B cell (primary cell): ENCODE measurements around the gene THADA. TPM values are rescaled to one million over a fixed set of nuclear protein-coding genes. Genes with fewer than 3 reads are reported as not detected.

Source experiments
- ATAC-seq: fragments of 200-7000 bp; cut with Tn5 transposase; one replicate; pipeline ENCODE4 v1.10.0; 2021; ENCODE audit warnings: low read depth, mild to moderate bottlenecking, moderate number of reproducible peaks, moderate library complexity
- CTCF ChIA-PET: fragments of 350-600 bp; sonication (Branson Sonifier 250); formaldehyde crosslinking; loops from one replicate; lab custom pipeline; 2021; ENCODE audit warnings: antibody characterized with exemption, inconsistent platforms; lab: Charles Lee
- POLR2A ChIA-PET: fragments of 350-600 bp; sonication (Branson Sonifier 250); formaldehyde crosslinking; loops from one replicate; lab custom pipeline; 2021; ENCODE audit warnings: antibody characterized with exemption; lab: Charles Lee
- DNase-seq: peaks from one replicate; pipeline ENCODE4 v3.0.0; 2013
- H2AFZ ChIP-seq: 2 replicates; pipeline ENCODE4 v1.6.1; 2012; ENCODE audit warnings: mild to moderate bottlenecking, low read depth, low read length; ENCODE audit not compliant: insufficient read depth, poor library complexity, severe bottlenecking
- H3K27ac ChIP-seq, 2 donors: 1 replicate in 1 of 2; 2 replicates in 1 of 2; pipeline ENCODE4 v1.5.1; 2012 to 2013; ENCODE audit warnings: low read length in 2 of 2, mild to moderate bottlenecking in 2 of 2, moderate library complexity in 1 of 2
- H3K27me3 ChIP-seq, 4 experiments: fragments of 200-600 bp in 1 of 4; sonication (generic) in 1 of 4; replicated peaks in 1 of 4; 1 replicate in 2 of 4; 2 replicates in 2 of 4; pipeline versions ENCODE4 v1.6.1 to v1.7.0; 2013 to 2016; ENCODE audit warnings: low read length in 3 of 4, mild to moderate bottlenecking in 2 of 4, mixed read lengths in 1 of 4, moderate library complexity in 1 of 4; ENCODE audit not compliant: insufficient read depth in 4 of 4, control insufficient read depth in 3 of 4; ENCODE audit errors: control extremely low read depth in 1 of 4
- H3K36me3 ChIP-seq, 2 experiments: replicated peaks in 1 of 2; 1 replicate in 1 of 2; 2 replicates in 1 of 2; pipeline versions ENCODE4 v1.6.1 to v1.7.1; 2013; ENCODE audit warnings: low read length in 1 of 2; ENCODE audit not compliant: insufficient read depth in 2 of 2, control insufficient read depth in 1 of 2; ENCODE audit errors: control extremely low read depth in 1 of 2, extremely low read depth in 1 of 2
- H3K4me1 ChIP-seq, 2 donors: fragments of 200-600 bp in 1 of 2; sonication (generic) in 1 of 2; 1 replicate in 1 of 2; 2 replicates in 1 of 2; pipeline versions ENCODE4 v1.5.1 to v1.6.1; 2013 to 2017; ENCODE audit warnings: low read length in 2 of 2; ENCODE audit not compliant: control insufficient read depth in 2 of 2, insufficient read depth in 2 of 2
- H3K4me2 ChIP-seq: replicated peaks from 2 replicates; pipeline ENCODE3; 2012; ENCODE audit warnings: mild to moderate bottlenecking, low read depth, low read length; ENCODE audit not compliant: poor library complexity, severe bottlenecking
- H3K4me3 ChIP-seq, 5 experiments: fragments of 200-600 bp in 1 of 5; sonication (generic) in 1 of 5; 1 replicate in 3 of 5; 2 replicates in 2 of 5; pipeline versions ENCODE4 v1.5.1 to v1.7.0; 2011 to 2016; ENCODE audit warnings: low read length in 4 of 5, mild to moderate bottlenecking in 4 of 5, low read depth in 2 of 5, control low read depth in 1 of 5, moderate library complexity in 1 of 5; ENCODE audit not compliant: insufficient read depth in 1 of 5; ENCODE audit errors: control extremely low read depth in 1 of 5, extremely low read depth in 1 of 5
- H3K79me2 ChIP-seq: fragments of 200-600 bp; sonication (generic); one replicate; pipeline ENCODE4 v1.6.0; 2016; ENCODE audit warnings: low read length; ENCODE audit not compliant: control insufficient read depth, insufficient read depth
- H3K9ac ChIP-seq: fragments of 200-600 bp; sonication (generic); 2 replicates; pipeline ENCODE4 v1.6.1; 2017; ENCODE audit warnings: mild to moderate bottlenecking, low read length, moderate library complexity
- H3K9me3 ChIP-seq, 3 donors: one replicate each; pipeline versions ENCODE4 v1.6.1 to v1.7.1; 2013; ENCODE audit warnings: low read length in 2 of 3; ENCODE audit not compliant: control insufficient read depth in 2 of 3, insufficient read depth in 1 of 3; ENCODE audit errors: control extremely low read depth in 1 of 3
- H4K20me1 ChIP-seq: 2 replicates; pipeline ENCODE4 v1.6.0; 2012; ENCODE audit warnings: mild to moderate bottlenecking, low read length; ENCODE audit not compliant: insufficient read depth, control insufficient read depth, poor library complexity, severe bottlenecking
- H3K27ac Mint-ChIP-seq: one replicate; pipeline ENCODE4 v1.8.0; 2021; ENCODE audit warnings: mixed read lengths
- H3K27me3 Mint-ChIP-seq: one replicate; pipeline ENCODE4 v1.8.0; 2021; ENCODE audit warnings: mixed read lengths
- H3K4me1 Mint-ChIP-seq: one replicate; pipeline ENCODE4 v1.8.0; 2021; ENCODE audit warnings: mixed read lengths
- H3K4me3 Mint-ChIP-seq: one replicate; pipeline ENCODE4 v1.8.0; 2021; ENCODE audit warnings: mixed read lengths
- H3K9me3 Mint-ChIP-seq: one replicate; pipeline ENCODE4 v1.8.0; 2022; ENCODE audit warnings: mixed read lengths; ENCODE audit not compliant: insufficient read depth
- CTCF ChIP-seq: fragments of 200-600 bp; IDR thresholded peaks from one replicate; pipeline ENCODE4 v1.8.0; 2022; ENCODE audit warnings: antibody characterized with exemption, mild to moderate bottlenecking
- EZH2 ChIP-seq: IDR thresholded peaks from 2 replicates; pipeline ENCODE4 v1.6.1; 2012; ENCODE audit warnings: borderline replicate concordance, low read depth, mild to moderate bottlenecking, moderate library complexity, low read length; ENCODE audit not compliant: insufficient read depth, poor library complexity, severe bottlenecking
- WGBS: methylation state at CpG from one replicate; pipeline ENCODE4 v1.1.5; 2013; ENCODE audit warnings: missing lambda C conversion rate; ENCODE audit not compliant: insufficient coverage; 5-methylcytosine and 5-hydroxymethylcytosine counted together
- intact Hi-C: fragments of 100-400 bp; cut with micrococcal nuclease; formaldehyde crosslinking; loops from one replicate; pipeline ENCODE4 v1.10.0; 2022
- polyA plus RNA-seq: library from polyadenylated mRNA; depleted of rRNA; stranded (reverse); fragments of >200 nt; gene quantifications from 2 replicates; pipeline ENCODE4 v1.2.3, GENCODE V29; 2012
- total RNA-seq, 2 donors: library from RNA; stranded (reverse); fragments of 120-200 nt in 1 of 2; gene quantifications; 1 replicate in 1 of 2; 2 replicates in 1 of 2; pipeline versions ENCODE4 v1.2.3 to v1.2.4, GENCODE V29; 2013 to 2022

THADA gene
- total and polyA plus RNA-seq, 2 donors (not counting 1 experiment from before 2014, with no cell fraction given), result 17.6 to 48.5 TPM

DNA sequence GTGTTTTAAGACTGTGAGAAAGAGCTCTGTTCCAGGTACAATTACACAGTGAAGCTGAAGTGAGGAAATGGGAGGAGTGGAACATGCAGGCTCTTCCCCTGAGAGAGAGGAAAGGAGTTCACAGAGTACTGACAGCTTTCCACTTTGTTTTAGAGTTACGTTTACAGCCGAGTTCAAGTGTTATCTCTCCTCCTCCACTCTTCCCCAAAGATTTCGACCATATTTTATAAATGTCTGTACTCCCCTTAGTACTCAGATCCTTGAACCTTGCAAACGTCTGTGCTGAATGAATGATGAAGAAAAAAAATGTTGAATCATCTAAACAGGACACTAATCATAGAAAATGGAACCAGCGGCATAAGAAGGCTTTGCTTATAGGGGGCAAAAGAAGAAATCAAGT is 121.6 kb downstream of the THADA start:
- intact Hi-C loops, result no loop called here
- no CpG with 5 or more reads among the region's 5 CpGs for WGBS
- H4K20me1 ChIP-seq, result no peaks in the 10 kb centered on the region
- H3K4me1 ChIP-seq, result no peaks in the 10 kb centered on the region
- no peak overlapping the region for H3K4me2 ChIP-seq
- Mint-ChIP-seq H3K27me3 (no peaks in the 10 kb centered on the region), H3K4me3 (no peak overlapping the region), H3K4me1 (no peaks in the 10 kb centered on the region), H3K9me3 (no peaks in the 10 kb centered on the region), H3K27ac (no peak overlapping the region)
- ChIA-PET POLR2A (no interaction called here), CTCF (interaction anchor here (0.8 to 2.5 kb wide), 4 partner anchors 10 to 527 kb away, joined by 3 to 12 read pairs (median 4); no protein-coding TSS in a partner anchor)
- H3K36me3 ChIP-seq, result peaks cover 7 to 9% of the 10 kb centered on the region in 2 experiments
- no peak for ATAC-seq
- H3K27ac ChIP-seq, result no peak overlapping the region
- no peak overlapping the region for H2AFZ ChIP-seq
- H3K4me3 ChIP-seq, result no peak overlapping the region
- no peak for DNase-seq
- H3K9me3 ChIP-seq, result no peaks in the 10 kb centered on the region
- no peak for TF ChIP-seq EZH2
- TF ChIP-seq CTCF, result no peak
- H3K27me3 ChIP-seq, result no peaks in the 10 kb centered on the region
- H3K79me2 ChIP-seq, result no peaks in the 10 kb centered on the region
- H3K9ac ChIP-seq, result no peak overlapping the region

DNA sequence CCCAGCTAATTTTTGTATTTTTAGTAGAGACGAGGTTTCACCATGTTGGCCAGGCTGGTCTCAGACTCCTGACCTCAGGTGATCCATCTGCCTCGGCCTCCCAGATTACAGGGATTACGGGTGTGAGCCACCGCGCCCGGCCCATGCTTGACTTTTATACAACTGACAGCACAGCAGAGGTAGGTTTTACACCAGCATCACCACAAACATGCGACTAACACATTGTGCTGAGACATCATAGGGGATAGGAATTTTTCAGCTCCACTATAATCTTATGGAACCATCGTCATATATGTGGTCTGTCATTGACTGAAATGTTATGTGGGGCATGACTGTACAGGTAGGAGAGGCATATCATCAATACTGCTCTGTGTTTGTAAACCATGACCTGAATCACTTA is 122.1 kb downstream of the THADA start:
- no peaks in the 10 kb centered on the region for H3K9me3 ChIP-seq
- ATAC-seq, result no peak

More for the DNA sequence above, 122.1 kb downstream of the THADA start:
- no peaks in the 10 kb centered on the region for H3K27me3 Mint-ChIP-seq
- WGBS, result 84% methylated on average over 3 of the region's 8 CpGs
- Histone ChIP-seq H3K4me2 (no peak overlapping the region), H3K27me3 (no peaks in the 10 kb centered on the region), H3K4me1 (no peaks in the 10 kb centered on the region), H3K36me3 (peaks cover 7 to 9% of the 10 kb centered on the region in 2 experiments), H3K79me2 (no peaks in the 10 kb centered on the region), H3K9ac (no peak overlapping the region), H3K27ac (no peak overlapping the region), H2AFZ (no peak overlapping the region), H4K20me1 (no peaks in the 10 kb centered on the region), H3K4me3 (no peak overlapping the region)
- H3K9me3 Mint-ChIP-seq, result no peaks in the 10 kb centered on the region
- ChIA-PET CTCF (interaction anchor here (0.8 to 2.5 kb wide), 3 partner anchors 11 to 525 kb away, joined by 3 to 12 read pairs (median 4); no protein-coding TSS in a partner anchor), POLR2A (no interaction called here)
- no peak for DNase-seq
- H3K4me1 Mint-ChIP-seq, result no peaks in the 10 kb centered on the region
- TF ChIP-seq CTCF (no peak), EZH2 (no peak)
- no peak overlapping the region for H3K4me3 Mint-ChIP-seq
- intact Hi-C loops, result no loop called here
- H3K27ac Mint-ChIP-seq, result no peak overlapping the region
